TTC549 (cell line): ENCODE measurements around the gene WDR49.

Experiments
- FAIRE-seq: peaks from 2 replicates; lab custom pipeline; 2012; peaks lifted over from hg19 to GRCh38; lab: Jason Lieb, UNC

The WDR49 gene

GRCh38 chr3:167484551-167484950 is 169.2 kb downstream of the WDR49 start:
- FAIRE-seq, result no peak

- no peak for FAIRE-seq
Observed at GRCh38 chr3:167483708-167484475, 169.8 kb downstream of the WDR49 start.

GRCh38 chr3:167481164-167481563 is 172.6 kb downstream of the WDR49 start:
- no peak for FAIRE-seq

- no peak for FAIRE-seq
Observed at GRCh38 chr3:167480748-167481147, 173.0 kb downstream of the WDR49 start.

- FAIRE-seq, result no peak
Observed at GRCh38 chr3:167473863-167474262, 179.9 kb downstream of the WDR49 start, which contains the start of gene SERPINI2. Gene SERPINI2, minus strand, starts transcription at chr3:167474042. Its CDS starts 2,208 bp downstream, at chr3:167471834.

- FAIRE-seq, result no peak
Observed at GRCh38 chr3:167469381-167469780, 184.4 kb downstream of the WDR49 start.

GRCh38 chr3:167467848-167468611 is 185.7 kb downstream of the WDR49 start:
- FAIRE-seq, result no peak

GRCh38 chr3:167466966-167467365 is 186.8 kb downstream of the WDR49 start:
- FAIRE-seq, result no peak

- no peak for FAIRE-seq
Observed at GRCh38 chr3:167456157-167456799, 197.5 kb downstream of the WDR49 start.

GRCh38 chr3:167453815-167454214 is 199.9 kb downstream of the WDR49 start:
- no peak for FAIRE-seq

- FAIRE-seq, result no peak
Observed at GRCh38 chr3:167451282-167451681, 202.5 kb downstream of the WDR49 start.

- FAIRE-seq, result no peak
Observed at GRCh38 chr3:167450675-167451074, 203.1 kb downstream of the WDR49 start.

GRCh38 chr3:167450195-167450594 is 203.5 kb downstream of the WDR49 start:
- FAIRE-seq, result no peak

- FAIRE-seq, result no peak
Observed at GRCh38 chr3:167445491-167445890, 208.3 kb downstream of the WDR49 start.

- FAIRE-seq, result no peak
Observed at GRCh38 chr3:167441256-167441655, 212.5 kb downstream of the WDR49 start.

GRCh38 chr3:167437428-167438139 is 216.2 kb downstream of the WDR49 start:
- FAIRE-seq, result no peak
